Loucy (cell line): ENCODE results near the gene LYRM4.

Experiments
- H2AFZ ChIP-seq: fragments of 200-600 bp; sonication (generic); 2 replicates; pipeline ENCODE4 v1.6.0; 2016; ENCODE audit warnings: antibody characterized with exemption, mild to moderate bottlenecking, low read length, moderate library complexity
- H3F3A ChIP-seq: fragments of 200-600 bp; 2 replicates; pipeline ENCODE4 v1.6.0; 2016; ENCODE audit warnings: antibody characterized with exemption, low read depth, mild to moderate bottlenecking
- H3K27me3 ChIP-seq: fragments of 200-600 bp; sonication (generic); 2 replicates; pipeline ENCODE4 v1.6.1; 2014; ENCODE audit warnings: low read length, mild to moderate bottlenecking; ENCODE audit not compliant: insufficient read depth, poor library complexity, severe bottlenecking
- H3K36me3 ChIP-seq: fragments of 200-600 bp; sonication (generic); 2 replicates; pipeline ENCODE4 v1.6.1; 2016; ENCODE audit warnings: low read length; ENCODE audit not compliant: insufficient read depth
- H3K4me1 ChIP-seq: fragments of 200-600 bp; sonication (generic); 2 replicates; pipeline ENCODE4 v1.5.1; 2014; ENCODE audit warnings: low read length, mild to moderate bottlenecking; ENCODE audit not compliant: insufficient read depth, poor library complexity, severe bottlenecking
- H3K4me2 ChIP-seq: fragments of 200-600 bp; sonication (generic); 2 replicates; pipeline ENCODE4 v1.6.0; 2014; ENCODE audit warnings: antibody characterized with exemption, low read length, low read depth, mild to moderate bottlenecking; ENCODE audit not compliant: poor library complexity, severe bottlenecking
- H3K4me3 ChIP-seq: fragments of 200-600 bp; sonication (generic); 2 replicates; pipeline ENCODE4 v1.5.1; 2014; ENCODE audit warnings: low read length, mild to moderate bottlenecking, mixed read lengths; ENCODE audit not compliant: poor library complexity, severe bottlenecking
- H3K79me2 ChIP-seq: fragments of 200-600 bp; sonication (generic); 2 replicates; pipeline ENCODE4 v1.6.1; 2014; ENCODE audit warnings: low read length; ENCODE audit not compliant: insufficient read depth
- H3K9ac ChIP-seq: fragments of 200-600 bp; sonication (generic); 2 replicates; pipeline ENCODE4 v1.6.0; 2014; ENCODE audit warnings: mild to moderate bottlenecking, low read depth, low read length, moderate library complexity; ENCODE audit not compliant: poor library complexity, severe bottlenecking
- H3K9me2 ChIP-seq: fragments of 200-600 bp; sonication (generic); replicated peaks from 2 replicates; pipeline ENCODE4 v1.6.1; 2016; ENCODE audit warnings: low read depth, low read length, mixed read lengths
- H3K9me3 ChIP-seq: fragments of 200-600 bp; sonication (generic); 2 replicates; pipeline ENCODE4 v1.6.1; 2014; ENCODE audit warnings: mild to moderate bottlenecking, antibody characterized with exemption, low read length, low read depth; ENCODE audit not compliant: insufficient read depth
- H4K20me1 ChIP-seq: fragments of 200-600 bp; sonication (generic); 2 replicates; pipeline ENCODE4 v1.6.0; 2014; ENCODE audit warnings: antibody characterized with exemption, low read length, mild to moderate bottlenecking; ENCODE audit not compliant: insufficient read depth, poor library complexity, severe bottlenecking
- CTCF ChIP-seq: fragments of 200-600 bp; sonication (generic); conservative IDR thresholded peaks from 2 replicates; pipeline ENCODE4 v1.5.1; 2014; ENCODE audit warnings: mild to moderate bottlenecking, antibody characterized with exemption, low read length
- EZH2phosphoT487 ChIP-seq: fragments of 200-600 bp; IDR thresholded peaks from 2 replicates; pipeline ENCODE4 v1.6.1; 2018; ENCODE audit warnings: antibody characterized with exemption, mild to moderate bottlenecking, moderate library complexity, borderline replicate concordance

Gene LYRM4

GRCh38 chr6:5248302-5249098 lies 12.2 kb downstream of the LYRM4 start:
- no peaks in the 10 kb centered on the region for H4K20me1 ChIP-seq
- no peaks in the 10 kb centered on the region for H3F3A ChIP-seq
- no peaks in the 10 kb centered on the region for H3K9me3 ChIP-seq
- H3K9me2 ChIP-seq: no peaks in the 10 kb centered on the region
- no peaks in the 10 kb centered on the region for H3K4me1 ChIP-seq
- H2AFZ ChIP-seq: no peak overlapping the region
- no peak overlapping the region for H3K4me2 ChIP-seq
- H3K4me3 ChIP-seq: no peak overlapping the region
- no peaks in the 10 kb centered on the region for H3K27me3 ChIP-seq
- H3K79me2 ChIP-seq: no peaks in the 10 kb centered on the region
- no peak for TF ChIP-seq CTCF
- no peak for TF ChIP-seq EZH2phosphoT487
- no peaks in the 10 kb centered on the region for H3K36me3 ChIP-seq
- no peak overlapping the region for H3K9ac ChIP-seq

GRCh38 chr6:5247201-5247600 lies 13.5 kb downstream of the LYRM4 start:
- TF ChIP-seq EZH2phosphoT487 (no peak), CTCF (no peak)
- no peak overlapping the region for H3K4me2 ChIP-seq
- no peaks in the 10 kb centered on the region for H3K4me1 ChIP-seq
- no peaks in the 10 kb centered on the region for H3K79me2 ChIP-seq
- H3K9ac ChIP-seq: no peak overlapping the region
- no peaks in the 10 kb centered on the region for H3K27me3 ChIP-seq
- no peaks in the 10 kb centered on the region for H4K20me1 ChIP-seq
- no peaks in the 10 kb centered on the region for H3K9me3 ChIP-seq
- H3K4me3 ChIP-seq: no peak overlapping the region
- no peaks in the 10 kb centered on the region for H3K36me3 ChIP-seq
- H2AFZ ChIP-seq: no peak overlapping the region
- no peaks in the 10 kb centered on the region for H3F3A ChIP-seq
- no peaks in the 10 kb centered on the region for H3K9me2 ChIP-seq

GRCh38 chr6:5246141-5247097 lies 14.3 kb downstream of the LYRM4 start:
- H3K27me3 ChIP-seq: no peaks in the 10 kb centered on the region
- no peaks in the 10 kb centered on the region for H3K79me2 ChIP-seq
- H3K9me2 ChIP-seq: no peaks in the 10 kb centered on the region
- H3K36me3 ChIP-seq: no peaks in the 10 kb centered on the region
- H3K4me1 ChIP-seq: no peaks in the 10 kb centered on the region
- no peak overlapping the region for H3K4me2 ChIP-seq
- TF ChIP-seq CTCF (no peak), EZH2phosphoT487 (no peak)
- no peaks in the 10 kb centered on the region for H3K9me3 ChIP-seq
- H3F3A ChIP-seq: no peaks in the 10 kb centered on the region
- H2AFZ ChIP-seq: no peak overlapping the region
- no peaks in the 10 kb centered on the region for H4K20me1 ChIP-seq
- H3K4me3 ChIP-seq: no peak overlapping the region
- no peak overlapping the region for H3K9ac ChIP-seq
